B cell (primary cell): ENCODE measurements around the gene CST9. TPM values are rescaled to one million over a fixed set of nuclear protein-coding genes. Genes with fewer than 3 reads are reported as not detected.

Source experiments
- ATAC-seq: fragments of 200-7000 bp; cut with Tn5 transposase; one replicate; pipeline ENCODE4 v1.10.0; 2021; ENCODE audit warnings: low read depth, mild to moderate bottlenecking, moderate number of reproducible peaks, moderate library complexity
- CTCF ChIA-PET: fragments of 350-600 bp; sonication (Branson Sonifier 250); formaldehyde crosslinking; loops from one replicate; lab custom pipeline; 2021; ENCODE audit warnings: antibody characterized with exemption, inconsistent platforms; lab: Charles Lee
- POLR2A ChIA-PET: fragments of 350-600 bp; sonication (Branson Sonifier 250); formaldehyde crosslinking; loops from one replicate; lab custom pipeline; 2021; ENCODE audit warnings: antibody characterized with exemption; lab: Charles Lee
- DNase-seq: peaks from one replicate; pipeline ENCODE4 v3.0.0; 2013
- H2AFZ ChIP-seq: 2 replicates; pipeline ENCODE4 v1.6.1; 2012; ENCODE audit warnings: mild to moderate bottlenecking, low read depth, low read length; ENCODE audit not compliant: insufficient read depth, poor library complexity, severe bottlenecking
- H3K27ac ChIP-seq, 2 donors: 1 replicate in 1 of 2; 2 replicates in 1 of 2; pipeline ENCODE4 v1.5.1; 2012 to 2013; ENCODE audit warnings: low read length in 2 of 2, mild to moderate bottlenecking in 2 of 2, moderate library complexity in 1 of 2
- H3K27me3 ChIP-seq, 4 experiments: fragments of 200-600 bp in 1 of 4; sonication (generic) in 1 of 4; replicated peaks in 1 of 4; 1 replicate in 2 of 4; 2 replicates in 2 of 4; pipeline versions ENCODE4 v1.6.1 to v1.7.0; 2013 to 2016; ENCODE audit warnings: low read length in 3 of 4, mild to moderate bottlenecking in 2 of 4, mixed read lengths in 1 of 4, moderate library complexity in 1 of 4; ENCODE audit not compliant: insufficient read depth in 4 of 4, control insufficient read depth in 3 of 4; ENCODE audit errors: control extremely low read depth in 1 of 4
- H3K36me3 ChIP-seq, 2 experiments: replicated peaks in 1 of 2; 1 replicate in 1 of 2; 2 replicates in 1 of 2; pipeline versions ENCODE4 v1.6.1 to v1.7.1; 2013; ENCODE audit warnings: low read length in 1 of 2; ENCODE audit not compliant: insufficient read depth in 2 of 2, control insufficient read depth in 1 of 2; ENCODE audit errors: control extremely low read depth in 1 of 2, extremely low read depth in 1 of 2
- H3K4me1 ChIP-seq, 2 donors: fragments of 200-600 bp in 1 of 2; sonication (generic) in 1 of 2; 1 replicate in 1 of 2; 2 replicates in 1 of 2; pipeline versions ENCODE4 v1.5.1 to v1.6.1; 2013 to 2017; ENCODE audit warnings: low read length in 2 of 2; ENCODE audit not compliant: control insufficient read depth in 2 of 2, insufficient read depth in 2 of 2
- H3K4me2 ChIP-seq: replicated peaks from 2 replicates; pipeline ENCODE3; 2012; ENCODE audit warnings: mild to moderate bottlenecking, low read depth, low read length; ENCODE audit not compliant: poor library complexity, severe bottlenecking
- H3K4me3 ChIP-seq, 5 experiments: fragments of 200-600 bp in 1 of 5; sonication (generic) in 1 of 5; 1 replicate in 3 of 5; 2 replicates in 2 of 5; pipeline versions ENCODE4 v1.5.1 to v1.7.0; 2011 to 2016; ENCODE audit warnings: low read length in 4 of 5, mild to moderate bottlenecking in 4 of 5, low read depth in 2 of 5, control low read depth in 1 of 5, moderate library complexity in 1 of 5; ENCODE audit not compliant: insufficient read depth in 1 of 5; ENCODE audit errors: control extremely low read depth in 1 of 5, extremely low read depth in 1 of 5
- H3K79me2 ChIP-seq: fragments of 200-600 bp; sonication (generic); one replicate; pipeline ENCODE4 v1.6.0; 2016; ENCODE audit warnings: low read length; ENCODE audit not compliant: control insufficient read depth, insufficient read depth
- H3K9ac ChIP-seq: fragments of 200-600 bp; sonication (generic); 2 replicates; pipeline ENCODE4 v1.6.1; 2017; ENCODE audit warnings: mild to moderate bottlenecking, low read length, moderate library complexity
- H3K9me3 ChIP-seq, 3 donors: one replicate each; pipeline versions ENCODE4 v1.6.1 to v1.7.1; 2013; ENCODE audit warnings: low read length in 2 of 3; ENCODE audit not compliant: control insufficient read depth in 2 of 3, insufficient read depth in 1 of 3; ENCODE audit errors: control extremely low read depth in 1 of 3
- H4K20me1 ChIP-seq: 2 replicates; pipeline ENCODE4 v1.6.0; 2012; ENCODE audit warnings: mild to moderate bottlenecking, low read length; ENCODE audit not compliant: insufficient read depth, control insufficient read depth, poor library complexity, severe bottlenecking
- H3K27ac Mint-ChIP-seq: one replicate; pipeline ENCODE4 v1.8.0; 2021; ENCODE audit warnings: mixed read lengths
- H3K27me3 Mint-ChIP-seq: one replicate; pipeline ENCODE4 v1.8.0; 2021; ENCODE audit warnings: mixed read lengths
- H3K4me1 Mint-ChIP-seq: one replicate; pipeline ENCODE4 v1.8.0; 2021; ENCODE audit warnings: mixed read lengths
- H3K4me3 Mint-ChIP-seq: one replicate; pipeline ENCODE4 v1.8.0; 2021; ENCODE audit warnings: mixed read lengths
- H3K9me3 Mint-ChIP-seq: one replicate; pipeline ENCODE4 v1.8.0; 2022; ENCODE audit warnings: mixed read lengths; ENCODE audit not compliant: insufficient read depth
- CTCF ChIP-seq: fragments of 200-600 bp; IDR thresholded peaks from one replicate; pipeline ENCODE4 v1.8.0; 2022; ENCODE audit warnings: antibody characterized with exemption, mild to moderate bottlenecking
- EZH2 ChIP-seq: IDR thresholded peaks from 2 replicates; pipeline ENCODE4 v1.6.1; 2012; ENCODE audit warnings: borderline replicate concordance, low read depth, mild to moderate bottlenecking, moderate library complexity, low read length; ENCODE audit not compliant: insufficient read depth, poor library complexity, severe bottlenecking
- WGBS: methylation state at CpG from one replicate; pipeline ENCODE4 v1.1.5; 2013; ENCODE audit warnings: missing lambda C conversion rate; ENCODE audit not compliant: insufficient coverage; 5-methylcytosine and 5-hydroxymethylcytosine counted together
- intact Hi-C: fragments of 100-400 bp; cut with micrococcal nuclease; formaldehyde crosslinking; loops from one replicate; pipeline ENCODE4 v1.10.0; 2022
- polyA plus RNA-seq: library from polyadenylated mRNA; depleted of rRNA; stranded (reverse); fragments of >200 nt; gene quantifications from 2 replicates; pipeline ENCODE4 v1.2.3, GENCODE V29; 2012
- total RNA-seq, 2 donors: library from RNA; stranded (reverse); fragments of 120-200 nt in 1 of 2; gene quantifications; 1 replicate in 1 of 2; 2 replicates in 1 of 2; pipeline versions ENCODE4 v1.2.3 to v1.2.4, GENCODE V29; 2013 to 2022

Gene CST9
- total and polyA plus RNA-seq, 2 donors (not counting 1 experiment from before 2014, with no cell fraction given) = not detected

- no peak for ATAC-seq
- H3K4me1 Mint-ChIP-seq = no peaks in the 10 kb centered on the region
- H3K4me2 ChIP-seq = no peak overlapping the region
- H3K27ac ChIP-seq = no peak overlapping the region
- no peaks in the 10 kb centered on the region for H3K79me2 ChIP-seq
- TF ChIP-seq CTCF (no peak), EZH2 (no peak)
- H3K4me3 ChIP-seq = no peak overlapping the region
- no peaks in the 10 kb centered on the region for H3K9me3 ChIP-seq
- no peak overlapping the region for H3K9ac ChIP-seq
- ChIA-PET CTCF (no interaction called here), POLR2A (no interaction called here)
- H3K36me3 ChIP-seq = no peaks in the 10 kb centered on the region
- no peaks in the 10 kb centered on the region for H3K4me1 ChIP-seq
- no peaks in the 10 kb centered on the region for H4K20me1 ChIP-seq
- H3K4me3 Mint-ChIP-seq = no peak overlapping the region
- DNase-seq = no peak
- no peak overlapping the region for H3K27ac Mint-ChIP-seq
- H3K27me3 Mint-ChIP-seq = peaks cover 2% of the 10 kb centered on the region
- no peaks in the 10 kb centered on the region for H3K9me3 Mint-ChIP-seq
- WGBS = no CpG with 5 or more reads among the region's 1 CpG
- intact Hi-C loops = no loop called here
- H2AFZ ChIP-seq = no peak overlapping the region
- H3K27me3 ChIP-seq = no peaks in the 10 kb centered on the region
Measured at GRCh38 chr20:23645575-23645974, 39.9 kb upstream of the CST9 start.

- Mint-ChIP-seq H3K9me3 (no peaks in the 10 kb centered on the region), H3K27me3 (peaks cover 7% of the 10 kb centered on the region), H3K4me3 (no peak overlapping the region), H3K27ac (no peak overlapping the region), H3K4me1 (peaks cover 2% of the 10 kb centered on the region)
- H3K79me2 ChIP-seq = no peaks in the 10 kb centered on the region
- no peaks in the 10 kb centered on the region for H3K36me3 ChIP-seq
- no peak overlapping the region for H3K9ac ChIP-seq
- no peak overlapping the region for H3K4me3 ChIP-seq
- CTCF ChIA-PET = no interaction called here
- H3K27me3 ChIP-seq = no peaks in the 10 kb centered on the region
- no peak for ATAC-seq
- no peak overlapping the region for H3K4me2 ChIP-seq
- POLR2A ChIA-PET = no interaction called here
- H2AFZ ChIP-seq = no peak overlapping the region
- intact Hi-C loops = no loop called here
- H3K4me1 ChIP-seq = no peaks in the 10 kb centered on the region
- TF ChIP-seq CTCF (no peak), EZH2 (no peak)
- 99% methylated on average over 7 of the region's 7 CpGs for WGBS
- no peaks in the 10 kb centered on the region for H4K20me1 ChIP-seq
- H3K9me3 ChIP-seq = no peaks in the 10 kb centered on the region
- DNase-seq = no peak
- H3K27ac ChIP-seq = no peak overlapping the region
Measured at GRCh38 chr20:23644164-23644563, 38.4 kb upstream of the CST9 start.
